NOMO-1 treated with DMSO at 0.1 percent for 48 hours (cell line): Measurements from ENCODE around the gene UNC5C.

Experiments used
- DNase-seq: peaks from one replicate; lab custom pipeline; 2025; ENCODE audit not compliant: unreplicated experiment; lab: John Stamatoyannopoulos, UW

The UNC5C gene

DNA sequence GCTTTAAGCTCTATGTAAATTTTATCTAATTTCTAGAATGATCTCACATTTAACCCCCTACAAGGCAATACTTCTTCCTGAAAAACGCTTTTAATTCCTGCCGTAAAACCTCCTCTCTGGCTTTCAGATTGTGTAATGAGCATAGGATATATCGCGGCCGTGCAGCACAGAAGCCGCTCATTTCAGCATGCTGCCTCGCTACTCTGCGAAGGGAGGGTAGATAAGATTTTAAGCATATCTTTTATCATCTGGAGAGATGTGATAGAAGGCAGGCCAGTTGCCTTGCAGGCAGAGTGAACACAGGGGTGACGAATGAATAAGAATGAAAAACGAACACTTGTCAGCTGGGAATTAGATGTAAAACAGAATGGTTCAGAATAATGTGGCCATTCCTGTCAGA, 265.5 kb downstream of the UNC5C start:
- no peak for DNase-seq

DNA sequence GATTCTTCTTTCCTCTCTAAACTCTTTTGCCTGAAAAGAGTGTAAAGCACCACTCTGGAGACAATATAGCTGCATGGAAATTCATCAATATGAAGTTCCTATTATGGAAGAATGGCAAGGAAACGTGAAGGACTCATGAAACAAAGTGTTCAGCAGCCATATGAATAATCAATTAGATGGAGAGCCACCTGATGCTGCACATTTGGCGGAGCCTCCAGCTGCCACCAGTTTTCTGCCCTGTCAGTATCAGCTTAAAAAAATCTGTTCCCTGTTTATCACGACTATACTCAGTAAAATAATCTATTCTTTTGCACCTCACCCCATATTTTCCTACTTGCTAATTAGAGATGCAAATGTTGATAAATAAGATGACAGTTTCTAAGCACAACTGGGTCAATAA, 276.0 kb downstream of the UNC5C start:
- no peak for DNase-seq

DNA sequence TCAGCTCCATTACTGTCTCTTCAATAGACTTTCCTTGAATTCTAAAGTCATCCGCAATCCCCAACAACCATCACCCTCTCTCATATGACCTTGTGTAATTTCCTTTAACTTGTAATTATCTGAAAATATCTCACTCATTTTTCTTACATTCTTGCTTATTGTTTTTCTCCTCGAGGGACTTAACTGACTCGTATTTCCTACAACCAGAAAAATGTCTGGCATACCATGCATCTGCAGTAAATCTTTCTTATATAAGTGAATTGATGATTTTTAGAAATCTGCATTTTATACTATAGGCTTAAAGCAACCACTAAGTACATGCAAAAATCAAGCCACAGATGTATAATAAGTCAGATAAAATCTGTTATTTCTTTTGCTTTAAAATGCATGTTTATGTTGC, 276.7 kb downstream of the UNC5C start:
- DNase-seq = no peak

DNA sequence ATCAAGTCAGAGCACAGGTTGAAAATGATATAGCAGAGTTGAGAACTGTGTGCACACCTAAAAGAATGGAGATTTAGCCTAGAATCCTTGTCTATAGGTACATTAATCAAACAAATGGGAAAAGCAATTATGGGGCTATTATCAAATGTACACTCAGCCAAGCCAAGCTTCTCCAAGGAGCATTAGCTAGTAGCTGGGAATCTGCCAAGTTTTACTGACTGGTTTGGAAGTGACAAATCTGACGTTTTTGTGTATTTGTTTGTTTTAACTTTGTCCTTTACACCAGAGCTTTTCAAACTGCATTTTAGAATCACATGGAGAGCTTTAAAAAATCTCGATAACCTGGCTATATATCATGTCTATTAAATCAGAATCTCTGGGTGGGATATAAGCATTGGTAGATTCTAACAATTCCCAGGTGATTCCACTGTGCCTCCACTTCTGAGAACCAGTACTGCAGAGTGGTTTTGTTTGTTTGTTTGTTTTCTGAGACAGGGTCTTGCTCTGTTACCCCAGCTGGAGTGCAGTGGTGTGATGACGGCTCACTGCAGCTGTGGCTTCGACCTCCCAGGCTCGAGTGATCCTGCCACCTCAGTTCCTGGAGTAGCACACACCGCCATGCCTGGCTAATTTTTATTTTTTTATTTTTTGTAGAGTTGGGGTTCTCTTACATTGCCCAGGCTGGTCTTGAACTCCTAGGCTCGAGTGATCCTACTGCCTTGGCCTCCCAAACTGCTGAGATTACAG, 279.8 kb downstream of the UNC5C start:
- DNase-seq = no peak

DNA sequence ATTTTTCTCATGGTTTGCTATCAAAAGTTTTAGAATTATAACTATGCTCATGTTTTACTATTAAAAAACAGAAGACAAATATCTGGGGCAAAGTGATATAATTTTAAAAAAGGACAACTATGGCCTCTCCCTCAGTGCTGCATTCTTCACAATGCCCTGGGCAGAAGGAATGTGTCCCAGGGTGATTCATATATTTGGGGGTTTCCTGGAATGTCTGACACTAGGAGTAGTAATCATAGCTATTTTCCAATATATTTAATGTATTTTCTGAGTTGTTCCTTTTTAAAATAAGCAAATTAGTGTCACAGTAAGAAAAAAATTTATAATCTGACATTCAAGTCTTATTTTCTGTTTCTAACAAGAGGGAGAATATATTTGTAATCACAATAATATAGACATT, 281.7 kb downstream of the UNC5C start:
- DNase-seq = no peak

DNA sequence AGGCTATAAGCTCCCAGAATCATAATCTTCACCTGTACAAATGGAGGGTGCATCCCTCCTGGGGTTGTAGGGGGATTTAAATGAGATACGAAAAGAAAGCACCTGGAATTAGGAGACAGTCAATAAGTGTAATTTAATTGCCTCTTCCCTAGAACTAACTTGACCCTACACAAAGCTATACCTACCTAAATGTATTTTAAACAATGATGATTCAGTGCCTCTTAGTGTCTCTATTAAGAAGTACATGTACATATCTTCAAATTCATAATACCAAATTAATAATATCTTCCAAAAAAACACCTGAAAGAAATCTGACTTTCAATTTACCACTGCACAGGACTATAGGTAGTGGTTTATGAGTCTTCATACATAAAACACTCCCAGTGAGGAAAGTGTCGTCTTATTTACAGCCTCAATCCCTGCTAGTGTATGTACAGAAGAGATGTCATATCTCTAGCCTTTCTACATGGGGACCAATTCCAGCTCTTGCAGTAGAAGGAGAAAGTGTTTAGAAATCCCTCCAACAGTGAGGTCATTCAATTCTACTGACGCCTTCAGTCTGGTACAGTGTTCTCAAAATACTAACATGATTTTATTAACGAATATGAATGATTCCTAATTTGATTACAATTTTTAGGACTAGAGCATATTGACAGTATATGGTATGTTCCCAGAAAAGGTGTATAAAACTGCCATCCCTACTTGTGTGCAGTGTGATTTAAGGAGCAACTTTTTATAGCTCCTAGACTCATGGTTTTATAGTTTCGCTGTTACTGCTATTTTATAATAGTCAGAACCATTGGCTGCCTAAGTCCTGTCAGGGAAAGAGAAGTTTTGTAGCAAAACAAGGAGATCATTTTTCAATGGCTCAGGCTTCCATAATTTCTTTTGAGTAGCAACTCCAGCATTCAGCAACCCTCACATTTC, 282.7 kb downstream of the UNC5C start:
- DNase-seq = no peak

DNA sequence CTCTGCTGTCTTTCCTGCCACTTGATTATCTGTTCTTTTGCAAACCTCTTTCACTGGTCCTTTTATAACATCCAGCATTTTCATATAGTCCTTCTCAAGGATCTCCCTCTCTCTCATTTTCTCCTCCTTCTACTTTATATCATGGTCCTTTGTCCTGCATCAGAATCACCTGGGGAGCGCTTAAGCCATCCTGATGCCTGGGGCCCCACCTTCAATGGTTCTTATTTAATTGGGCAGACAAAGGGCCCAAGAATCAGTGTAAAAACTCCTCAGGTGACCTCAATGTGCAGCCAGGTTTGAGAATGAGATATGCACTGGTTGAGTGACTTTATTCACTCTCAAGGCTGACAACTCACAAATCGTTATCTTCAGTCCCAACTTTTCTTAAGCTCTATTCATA, 283.9 kb downstream of the UNC5C start:
- no peak for DNase-seq

DNA sequence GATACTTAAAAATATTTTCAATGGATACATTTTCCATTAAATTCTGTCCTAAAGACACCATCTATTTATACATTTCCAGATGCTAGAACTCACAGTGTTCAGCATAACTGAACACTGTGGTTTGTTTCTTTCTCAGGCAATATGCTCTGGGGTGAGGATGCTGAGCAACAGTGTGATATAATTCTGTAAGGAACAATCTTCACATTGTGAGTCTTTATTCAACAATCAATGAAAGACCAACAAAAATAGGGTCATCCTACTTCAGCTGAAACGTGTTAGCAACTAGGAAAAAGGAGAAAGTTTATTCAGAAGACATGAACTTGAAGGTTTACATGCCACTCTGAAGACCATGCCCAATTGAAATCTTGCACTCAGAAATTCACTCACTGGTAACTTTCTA, 284.8 kb downstream of the UNC5C start:
- no peak for DNase-seq

DNA sequence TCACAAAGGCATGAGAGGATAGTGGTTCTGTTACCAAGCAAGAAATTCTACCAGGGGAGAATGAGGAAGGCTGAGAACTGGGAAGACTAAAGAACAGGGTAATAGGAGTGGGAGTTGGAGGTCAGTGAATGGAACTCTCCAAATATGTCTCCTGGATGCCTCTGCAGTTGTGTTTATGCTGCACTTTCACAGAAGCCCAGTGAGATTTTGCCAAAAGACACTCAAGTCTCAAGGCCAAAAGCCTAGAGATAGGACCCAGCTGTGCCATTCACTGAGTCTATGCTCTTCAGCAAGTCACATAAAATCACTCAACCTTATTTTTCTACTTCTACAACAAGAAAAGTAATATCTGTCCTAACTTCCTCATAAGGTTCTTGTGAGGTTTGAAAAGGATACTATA, 285.4 kb downstream of the UNC5C start:
- DNase-seq = no peak

DNA sequence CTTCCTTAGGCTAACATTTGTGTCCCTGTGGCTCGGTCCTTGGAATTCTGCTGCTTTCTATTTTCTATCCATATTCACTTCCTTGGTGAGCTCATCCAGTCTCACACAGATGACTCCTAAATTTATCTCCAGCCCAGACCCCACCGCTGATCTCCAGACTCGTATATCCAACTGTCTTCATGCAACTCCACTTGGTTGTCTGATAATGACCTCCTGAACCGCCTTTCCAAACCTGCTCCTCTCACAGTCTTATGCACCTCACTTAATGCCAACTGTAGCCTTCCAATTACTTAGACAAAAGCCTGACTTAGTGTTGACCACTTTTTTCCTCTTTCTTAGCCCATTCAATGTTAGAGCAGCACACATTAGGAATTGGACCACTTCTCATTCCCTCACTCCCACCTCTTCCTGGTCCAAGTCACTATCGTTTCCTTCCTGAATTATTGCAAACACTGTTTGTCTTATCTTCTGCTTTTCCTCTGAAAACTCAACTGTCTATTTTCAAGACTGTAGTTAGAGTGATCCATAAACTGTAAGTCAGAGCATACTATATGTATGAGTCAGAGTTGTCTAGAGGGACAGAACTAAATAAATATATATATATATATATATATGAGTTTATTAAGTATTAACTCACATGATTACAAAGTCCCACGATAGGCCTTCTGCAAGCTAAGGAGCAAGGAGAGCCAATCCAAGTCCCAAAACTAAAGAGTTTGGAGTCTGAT, 292.5 kb downstream of the UNC5C start:
- DNase-seq = no peak

DNA sequence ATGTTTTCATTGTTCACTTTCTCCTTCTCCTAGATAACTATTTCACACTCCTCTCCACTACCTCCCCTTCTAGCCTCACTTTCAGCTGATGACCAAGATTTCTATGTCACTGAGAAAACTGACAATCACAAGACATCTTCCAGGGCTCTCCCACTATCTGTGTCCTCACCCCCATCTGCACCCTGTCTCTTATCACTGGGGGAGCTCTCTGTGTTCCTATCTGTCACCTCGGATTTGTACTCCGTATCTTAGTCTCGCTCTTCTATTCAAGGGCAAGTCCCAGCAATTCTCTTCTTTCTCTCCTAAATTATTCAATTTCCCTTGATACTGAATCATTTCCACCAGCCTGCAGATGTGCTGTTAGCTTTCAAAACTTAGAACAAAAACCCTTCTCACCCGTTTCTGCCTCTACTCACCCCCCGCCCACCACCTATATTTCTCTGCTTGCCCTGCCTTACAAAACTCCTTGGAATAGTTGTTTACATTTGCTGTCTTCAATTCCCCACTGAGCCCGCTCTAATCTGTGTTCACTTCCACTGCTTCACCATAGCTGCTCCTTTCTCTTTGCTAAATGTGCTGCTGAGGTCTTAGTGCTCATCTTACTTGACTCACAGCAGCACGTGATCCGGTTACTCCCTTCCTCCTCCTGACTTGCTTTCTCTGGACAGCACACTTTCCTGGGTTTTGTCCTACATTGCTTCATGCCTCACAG, 293.2 kb downstream of the UNC5C start:
- DNase-seq = no peak

DNA sequence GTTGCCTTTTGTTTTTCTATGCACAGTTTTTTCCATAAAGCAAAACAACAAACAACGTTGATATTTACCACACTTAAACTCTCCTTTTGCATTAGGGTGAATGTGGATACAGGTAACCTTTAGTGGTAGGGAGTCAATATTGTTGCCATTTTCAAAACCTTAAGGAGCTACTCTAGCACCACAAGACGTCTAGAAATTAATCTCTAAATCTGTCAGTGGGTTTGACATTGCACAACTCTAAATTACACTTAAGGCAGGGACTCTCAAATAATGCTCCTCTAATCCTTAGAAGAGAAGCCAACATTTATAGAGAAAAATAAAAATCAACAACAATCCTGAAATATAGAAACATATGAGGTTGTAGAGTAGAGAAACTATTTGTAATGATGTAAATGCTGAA, 297.2 kb downstream of the UNC5C start:
- no peak for DNase-seq

DNA sequence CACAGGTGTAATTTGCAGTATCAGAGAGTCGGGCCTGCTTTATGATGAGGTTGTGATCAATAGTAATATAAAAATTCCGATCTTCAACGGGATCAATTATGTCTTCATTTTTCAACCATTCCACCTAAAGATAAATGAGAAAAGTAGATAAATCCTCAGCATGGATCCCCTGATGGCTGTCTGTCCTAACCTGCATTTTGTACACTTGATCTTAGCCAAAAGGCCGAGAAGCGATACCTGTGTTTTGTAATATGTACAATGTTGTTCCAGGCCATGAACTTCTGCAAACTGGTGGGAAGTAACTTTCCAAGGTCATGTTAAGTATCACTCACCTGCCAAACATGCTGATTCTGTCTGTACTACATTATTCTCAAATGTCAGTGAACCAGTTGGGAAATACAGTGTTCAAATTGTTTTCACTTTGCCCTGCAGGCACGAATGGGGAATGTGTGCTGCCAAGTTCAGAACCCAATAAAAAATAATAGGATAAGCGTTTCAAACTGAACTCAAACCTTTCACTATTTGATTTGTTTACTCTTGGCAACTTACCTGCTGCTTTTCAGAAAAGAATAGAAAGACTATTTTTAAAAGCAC, 298.1 kb downstream of the UNC5C start:
- DNase-seq = no peak

DNA sequence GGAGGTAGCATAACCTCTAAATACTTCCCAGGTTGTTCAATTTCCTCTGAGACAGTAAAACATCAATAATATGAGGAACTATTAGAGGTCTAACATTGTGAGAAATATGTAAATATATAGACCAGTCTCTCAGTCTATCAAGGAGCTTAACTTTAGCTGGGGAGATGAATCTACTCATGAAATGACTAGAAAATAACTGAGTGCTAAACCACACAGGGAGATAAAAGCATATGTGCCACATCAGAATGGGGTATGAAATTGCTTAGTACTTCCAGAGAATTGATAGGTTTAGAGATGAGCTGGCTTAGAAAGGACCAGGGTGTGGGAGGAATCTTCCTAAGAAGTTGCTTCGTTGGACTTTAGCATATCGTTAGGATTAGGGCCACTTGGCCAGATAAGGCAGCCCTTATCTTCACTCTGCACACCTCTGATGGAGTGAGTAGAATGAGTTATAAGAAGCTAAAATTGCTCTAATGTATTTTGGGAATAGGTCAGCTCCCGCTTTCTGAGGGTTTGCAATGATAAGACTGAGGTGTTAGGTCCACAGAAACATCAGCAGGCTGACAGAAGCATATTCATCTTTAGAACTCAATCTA, 299.2 kb downstream of the UNC5C start:
- DNase-seq = no peak

DNA sequence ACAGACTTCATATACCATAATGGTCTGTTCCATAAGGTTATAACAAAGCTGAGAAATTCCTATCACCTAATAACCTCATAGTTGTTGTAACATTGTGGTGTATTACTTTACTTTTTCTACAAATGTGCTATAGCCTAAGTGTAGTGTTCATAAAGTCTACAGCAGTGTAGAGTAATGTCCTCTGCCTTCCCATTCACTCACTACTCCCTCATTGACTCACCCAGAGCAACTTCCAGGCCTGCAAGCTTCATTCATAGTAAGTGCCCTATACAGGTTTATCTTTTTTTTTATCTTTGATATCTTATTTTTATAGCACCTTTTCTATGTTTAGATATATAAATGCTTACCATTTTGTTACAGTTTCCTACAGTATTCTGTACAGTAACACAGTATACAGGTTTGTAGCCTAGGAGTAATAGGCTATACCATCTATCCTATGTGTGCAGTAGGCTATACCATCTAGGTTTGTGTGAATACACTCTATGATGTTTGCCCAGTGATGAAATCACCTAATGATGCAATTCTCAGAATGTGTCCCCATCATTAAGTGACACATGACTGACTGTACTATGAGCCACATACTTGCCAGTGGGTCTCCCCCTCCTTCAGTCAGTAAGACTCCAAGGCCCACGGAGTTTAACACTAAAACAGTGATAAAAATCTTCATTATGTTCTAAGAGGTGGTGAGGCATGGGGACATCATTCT, 299.9 kb downstream of the UNC5C start:
- DNase-seq = no peak

DNA sequence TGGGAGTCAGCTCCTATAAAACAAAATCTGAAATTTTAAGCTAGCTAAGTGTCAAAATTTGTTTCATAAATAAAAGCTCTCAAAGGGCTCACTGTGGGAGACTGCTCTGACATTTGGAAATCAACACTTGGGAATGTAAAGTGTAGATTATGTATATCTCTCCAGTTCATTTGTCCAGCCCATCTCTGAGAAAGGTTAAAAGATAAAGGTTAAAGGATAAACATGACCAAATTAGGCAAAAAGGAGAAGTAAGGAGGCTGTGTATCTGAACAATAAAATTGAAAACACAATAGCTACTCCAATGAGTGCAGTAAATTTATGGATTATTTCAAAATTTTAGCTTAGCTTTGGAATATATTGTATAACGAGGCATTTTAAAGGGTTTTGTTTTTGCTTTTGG, 304.9 kb downstream of the UNC5C start:
- DNase-seq = no peak

DNA sequence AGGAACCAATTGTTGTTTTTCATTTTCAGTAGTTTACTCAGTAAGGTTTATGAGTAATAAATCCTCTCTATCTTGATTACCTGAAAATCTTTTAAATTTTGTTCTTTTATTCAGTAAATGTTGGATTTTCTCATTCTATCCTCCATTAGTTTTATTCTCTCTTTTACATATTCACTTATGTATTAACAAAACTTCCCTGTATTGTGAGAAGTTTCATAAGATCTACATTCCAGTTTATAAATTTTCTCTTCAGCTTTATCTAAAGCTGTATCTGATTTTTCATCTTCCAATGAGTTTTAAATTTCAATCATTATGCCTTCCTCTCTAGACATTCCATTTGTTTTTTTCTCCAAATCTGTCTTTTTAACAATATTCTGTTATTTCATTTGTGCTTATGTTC, 310.2 kb downstream of the UNC5C start:
- DNase-seq = no peak

DNA sequence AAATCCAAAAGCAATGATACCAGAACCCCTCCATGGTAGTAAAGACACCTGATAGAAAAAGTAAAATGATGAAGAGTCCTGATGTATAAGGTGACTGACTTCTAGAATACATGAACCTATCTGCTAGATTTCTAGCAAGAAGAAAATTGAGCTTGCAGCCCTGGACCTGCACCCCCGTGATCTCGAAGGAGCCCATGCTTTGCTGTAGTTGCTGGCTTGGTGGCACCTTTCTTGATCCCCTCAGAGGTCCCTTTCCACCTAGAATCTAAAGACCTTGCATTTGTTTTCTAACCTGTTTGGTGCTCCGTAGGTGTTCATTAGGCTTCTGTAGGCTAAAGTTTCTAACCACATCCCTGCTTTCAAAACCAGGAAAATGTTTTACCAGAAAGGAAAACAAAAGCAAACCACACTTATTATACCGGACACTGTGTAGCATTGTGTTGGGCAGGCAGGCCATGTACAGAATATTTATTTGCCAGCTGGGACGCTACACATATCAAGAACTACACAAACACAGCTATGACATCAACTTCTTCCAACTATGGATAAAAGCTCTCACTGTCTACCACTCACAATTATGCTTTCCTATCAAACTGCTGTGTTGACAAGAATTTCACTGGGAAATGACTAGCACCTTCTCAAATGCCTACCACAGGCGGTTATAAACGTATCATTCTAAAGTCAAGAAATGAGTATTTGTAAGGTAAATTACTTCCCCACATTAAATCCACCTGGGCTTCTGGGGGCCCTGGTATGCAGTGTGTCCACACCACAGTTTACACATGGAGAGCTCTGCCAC, 316.2 kb downstream of the UNC5C start:
- no peak for DNase-seq

DNA sequence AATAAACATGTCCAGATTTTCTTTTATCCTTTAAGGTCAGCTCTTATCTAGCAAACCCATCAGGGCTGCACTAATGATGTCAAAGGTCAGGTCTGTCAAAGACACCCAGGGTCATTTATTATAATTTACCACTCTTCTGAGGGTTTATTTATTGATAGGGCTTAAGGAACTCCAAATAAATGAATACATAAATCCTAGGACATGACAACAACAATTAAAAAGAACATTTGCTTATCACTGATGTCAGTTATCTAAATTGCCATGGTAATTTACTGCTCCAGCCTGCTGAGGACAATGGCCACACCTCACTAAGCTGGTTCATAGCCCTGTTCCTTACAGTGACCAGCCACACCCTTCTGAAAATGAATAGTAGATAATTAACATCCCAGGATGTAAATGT, 317.1 kb downstream of the UNC5C start:
- DNase-seq = no peak
